Measurements from ENCODE around the gene INHBC. TPM values are rescaled to one million over a fixed set of nuclear protein-coding genes. Genes with fewer than 3 reads are reported as not detected.

INHBC gene
- total RNA-seq, 1 experiment from 2014 or later, result 0.28 TPM

GRCh38 chr12:57465030-57465746, 30.6 kb downstream of the INHBC start:
- Histone ChIP-seq H3K9me3 (replicated peaks) (no peaks in the 10 kb centered on the region), H3K27me3 (no peaks in the 10 kb centered on the region), H3K36me3 (peaks cover 44% of the 10 kb centered on the region), H3K4me1 (peaks cover 20% of the 10 kb centered on the region), H3K27ac (no peak overlapping the region), H3K4me3 (no peak overlapping the region)
- no peak for DNase-seq

GRCh38 chr12:57465747-57466505, 31.3 kb downstream of the INHBC start:
- H3K9me3 ChIP-seq (replicated peaks), result no peaks in the 10 kb centered on the region
- H3K36me3 ChIP-seq, result peaks cover 51% of the 10 kb centered on the region
- peaks cover 20% of the 10 kb centered on the region for H3K4me1 ChIP-seq
- H3K4me3 ChIP-seq, result no peak overlapping the region
- H3K27me3 ChIP-seq, result no peaks in the 10 kb centered on the region
- H3K27ac ChIP-seq, result no peak overlapping the region
- DNase-seq, result peak in 1 of 2 experiments; percentile 73

DNA sequence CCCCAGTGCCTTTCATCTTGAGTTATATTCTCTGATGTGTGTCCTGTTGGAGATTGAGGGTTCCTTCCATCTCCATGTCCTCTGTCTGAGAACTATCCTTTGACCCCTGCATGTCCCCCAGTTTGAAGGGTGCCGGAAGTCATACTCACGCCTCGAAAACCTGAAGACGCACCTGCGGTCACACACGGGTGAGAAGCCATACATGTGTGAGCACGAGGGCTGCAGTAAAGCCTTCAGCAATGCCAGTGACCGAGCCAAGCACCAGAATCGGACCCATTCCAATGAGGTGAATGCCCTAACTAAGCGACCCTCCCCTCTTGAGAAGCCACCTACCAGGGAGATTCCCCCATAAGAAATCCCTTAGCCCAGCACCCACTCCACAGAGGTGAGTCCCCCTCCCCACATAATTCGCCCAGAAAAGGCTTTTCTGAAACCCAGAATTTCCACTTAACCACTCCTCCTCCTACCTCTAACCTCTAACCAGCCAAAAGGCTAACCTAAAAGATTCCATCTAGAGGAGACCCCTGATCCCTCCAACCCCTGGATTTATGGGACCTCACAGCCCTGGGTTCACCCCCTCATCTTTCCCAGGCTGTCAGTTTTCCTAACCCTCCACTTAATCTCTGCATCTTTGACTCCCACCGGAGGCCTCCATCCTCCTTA, 32.8 kb downstream of the INHBC start:
- Histone ChIP-seq H3K27me3 (no peaks in the 10 kb centered on the region), H3K27ac (no peak overlapping the region), H3K4me1 (peaks cover 20% of the 10 kb centered on the region), H3K36me3 (peaks cover 52% of the 10 kb centered on the region), H3K4me3 (no peak overlapping the region), H3K9me3 (replicated peaks) (no peaks in the 10 kb centered on the region)
- DNase-seq, result no peak

DNA sequence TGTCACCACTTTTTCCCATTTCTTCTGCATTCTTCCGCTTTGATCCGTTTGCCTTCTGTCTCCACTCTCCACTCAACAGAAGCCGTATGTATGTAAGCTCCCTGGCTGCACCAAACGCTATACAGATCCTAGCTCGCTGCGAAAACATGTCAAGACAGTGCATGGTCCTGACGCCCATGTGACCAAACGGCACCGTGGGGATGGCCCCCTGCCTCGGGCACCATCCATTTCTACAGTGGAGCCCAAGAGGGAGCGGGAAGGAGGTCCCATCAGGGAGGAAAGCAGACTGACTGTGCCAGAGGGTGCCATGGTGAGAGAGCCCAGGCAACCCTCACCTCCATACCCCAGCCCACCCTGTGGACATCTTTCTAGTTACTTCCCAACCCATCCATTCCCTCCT, 33.3 kb downstream of the INHBC start:
- Histone ChIP-seq H3K36me3 (peaks cover 52% of the 10 kb centered on the region), H3K9me3 (replicated peaks) (no peaks in the 10 kb centered on the region), H3K4me1 (peaks cover 15% of the 10 kb centered on the region), H3K27me3 (no peaks in the 10 kb centered on the region), H3K27ac (no peak overlapping the region), H3K4me3 (no peak overlapping the region)
- no peak for DNase-seq

GRCh38 chr12:57469296-57470164, 34.9 kb downstream of the INHBC start:
- no peak for DNase-seq
- Histone ChIP-seq H3K4me3 (no peak overlapping the region), H3K36me3 (peaks cover 51% of the 10 kb centered on the region), H3K27me3 (no peaks in the 10 kb centered on the region), H3K9me3 (replicated peaks) (no peaks in the 10 kb centered on the region), H3K4me1 (no peaks in the 10 kb centered on the region), H3K27ac (no peak overlapping the region)

DNA sequence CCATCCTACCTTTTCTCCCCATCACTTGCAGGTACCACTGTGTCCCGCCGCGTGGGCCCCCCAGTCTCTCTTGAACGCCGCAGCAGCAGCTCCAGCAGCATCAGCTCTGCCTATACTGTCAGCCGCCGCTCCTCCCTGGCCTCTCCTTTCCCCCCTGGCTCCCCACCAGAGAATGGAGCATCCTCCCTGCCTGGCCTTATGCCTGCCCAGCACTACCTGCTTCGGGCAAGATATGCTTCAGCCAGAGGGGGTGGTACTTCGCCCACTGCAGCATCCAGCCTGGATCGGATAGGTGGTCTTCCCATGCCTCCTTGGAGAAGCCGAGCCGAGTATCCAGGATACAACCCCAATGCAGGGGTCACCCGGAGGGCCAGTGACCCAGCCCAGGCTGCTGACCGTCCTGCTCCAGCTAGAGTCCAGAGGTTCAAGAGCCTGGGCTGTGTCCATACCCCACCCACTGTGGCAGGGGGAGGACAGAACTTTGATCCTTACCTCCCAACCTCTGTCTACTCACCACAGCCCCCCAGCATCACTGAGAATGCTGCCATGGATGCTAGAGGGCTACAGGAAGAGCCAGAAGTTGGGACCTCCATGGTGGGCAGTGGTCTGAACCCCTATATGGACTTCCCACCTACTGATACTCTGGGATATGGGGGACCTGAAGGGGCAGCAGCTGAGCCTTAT, 35.8 kb downstream of the INHBC start:
- Histone ChIP-seq H3K4me3 (no peak overlapping the region), H3K27me3 (no peaks in the 10 kb centered on the region), H3K9me3 (replicated peaks) (no peaks in the 10 kb centered on the region), H3K36me3 (peaks cover 44% of the 10 kb centered on the region), H3K4me1 (no peaks in the 10 kb centered on the region), H3K27ac (no peak overlapping the region)
- no peak for DNase-seq

DNA sequence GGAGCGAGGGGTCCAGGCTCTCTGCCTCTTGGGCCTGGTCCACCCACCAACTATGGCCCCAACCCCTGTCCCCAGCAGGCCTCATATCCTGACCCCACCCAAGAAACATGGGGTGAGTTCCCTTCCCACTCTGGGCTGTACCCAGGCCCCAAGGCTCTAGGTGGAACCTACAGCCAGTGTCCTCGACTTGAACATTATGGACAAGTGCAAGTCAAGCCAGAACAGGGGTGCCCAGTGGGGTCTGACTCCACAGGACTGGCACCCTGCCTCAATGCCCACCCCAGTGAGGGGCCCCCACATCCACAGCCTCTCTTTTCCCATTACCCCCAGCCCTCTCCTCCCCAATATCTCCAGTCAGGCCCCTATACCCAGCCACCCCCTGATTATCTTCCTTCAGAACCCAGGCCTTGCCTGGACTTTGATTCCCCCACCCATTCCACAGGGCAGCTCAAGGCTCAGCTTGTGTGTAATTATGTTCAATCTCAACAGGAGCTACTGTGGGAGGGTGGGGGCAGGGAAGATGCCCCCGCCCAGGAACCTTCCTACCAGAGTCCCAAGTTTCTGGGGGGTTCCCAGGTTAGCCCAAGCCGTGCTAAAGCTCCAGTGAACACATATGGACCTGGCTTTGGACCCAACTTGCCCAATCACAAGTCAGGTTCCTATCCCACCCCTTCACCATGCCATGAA, 36.5 kb downstream of the INHBC start:
- Histone ChIP-seq H3K4me3 (no peak overlapping the region), H3K27ac (no peak overlapping the region), H3K36me3 (peaks cover 39% of the 10 kb centered on the region), H3K9me3 (replicated peaks) (no peaks in the 10 kb centered on the region), H3K27me3 (no peaks in the 10 kb centered on the region), H3K4me1 (no peaks in the 10 kb centered on the region)
- no peak for DNase-seq

DNA sequence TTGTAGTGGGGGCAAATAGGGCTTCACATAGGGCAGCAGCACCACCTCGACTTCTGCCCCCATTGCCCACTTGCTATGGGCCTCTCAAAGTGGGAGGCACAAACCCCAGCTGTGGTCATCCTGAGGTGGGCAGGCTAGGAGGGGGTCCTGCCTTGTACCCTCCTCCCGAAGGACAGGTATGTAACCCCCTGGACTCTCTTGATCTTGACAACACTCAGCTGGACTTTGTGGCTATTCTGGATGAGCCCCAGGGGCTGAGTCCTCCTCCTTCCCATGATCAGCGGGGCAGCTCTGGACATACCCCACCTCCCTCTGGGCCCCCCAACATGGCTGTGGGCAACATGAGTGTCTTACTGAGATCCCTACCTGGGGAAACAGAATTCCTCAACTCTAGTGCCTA, 37.1 kb downstream of the INHBC start:
- H3K4me3 ChIP-seq, result no peak overlapping the region
- no peaks in the 10 kb centered on the region for H3K9me3 ChIP-seq (replicated peaks)
- no peaks in the 10 kb centered on the region for H3K27me3 ChIP-seq
- no peaks in the 10 kb centered on the region for H3K4me1 ChIP-seq
- peaks cover 34% of the 10 kb centered on the region for H3K36me3 ChIP-seq
- DNase-seq, result no peak
- no peak overlapping the region for H3K27ac ChIP-seq

DNA sequence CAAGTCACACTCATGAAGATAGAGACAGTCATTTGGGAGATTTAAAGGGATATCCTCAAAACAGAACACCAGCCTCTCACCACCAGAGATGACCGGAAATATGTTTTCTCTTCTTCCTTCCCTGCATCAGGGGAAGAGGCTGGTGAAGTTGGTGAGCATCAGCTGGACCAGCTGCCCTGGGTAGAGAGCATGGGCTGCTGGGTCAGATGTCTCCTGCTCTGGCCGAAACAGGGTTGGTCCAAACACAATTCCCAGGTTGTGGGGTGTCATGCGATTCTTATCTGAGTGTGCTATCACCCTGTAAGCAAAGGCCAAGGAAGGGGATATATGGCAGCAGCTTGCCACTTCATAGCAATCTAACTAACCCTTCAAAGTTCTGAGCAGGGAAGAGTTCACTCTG, 37.8 kb downstream of the INHBC start:
- H3K4me3 ChIP-seq, result no peak overlapping the region
- no peaks in the 10 kb centered on the region for H3K27me3 ChIP-seq
- peaks cover 29% of the 10 kb centered on the region for H3K36me3 ChIP-seq
- no peak for DNase-seq
- H3K9me3 ChIP-seq (replicated peaks), result no peaks in the 10 kb centered on the region
- peaks cover 3% of the 10 kb centered on the region for H3K4me1 ChIP-seq
- no peak overlapping the region for H3K27ac ChIP-seq

DNA sequence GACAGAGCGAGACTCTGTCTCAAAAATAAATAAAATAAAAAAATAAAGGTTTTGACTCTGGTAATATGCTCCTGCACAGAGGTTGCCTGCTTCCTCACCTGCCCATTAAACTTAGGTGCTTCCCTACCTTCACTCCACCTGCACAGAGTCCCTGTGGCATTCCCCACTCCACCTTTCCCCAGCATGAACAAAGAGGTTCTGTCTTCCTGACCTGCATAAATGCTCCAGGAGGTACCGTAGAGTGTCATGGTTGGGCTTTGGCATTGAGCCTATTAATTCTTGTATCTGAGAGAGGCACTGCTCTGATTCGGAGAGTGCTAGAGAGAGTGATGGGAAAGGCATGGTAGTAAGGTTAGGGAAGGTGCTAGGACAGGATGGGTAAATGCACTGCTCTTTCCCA, 38.8 kb downstream of the INHBC start:
- no peak for DNase-seq
- peaks cover 23% of the 10 kb centered on the region for H3K36me3 ChIP-seq
- H3K27ac ChIP-seq, result no peak overlapping the region
- H3K27me3 ChIP-seq, result no peaks in the 10 kb centered on the region
- peaks cover 13% of the 10 kb centered on the region for H3K4me1 ChIP-seq
- H3K9me3 ChIP-seq (replicated peaks), result no peaks in the 10 kb centered on the region
- H3K4me3 ChIP-seq, result no peak overlapping the region

DNA sequence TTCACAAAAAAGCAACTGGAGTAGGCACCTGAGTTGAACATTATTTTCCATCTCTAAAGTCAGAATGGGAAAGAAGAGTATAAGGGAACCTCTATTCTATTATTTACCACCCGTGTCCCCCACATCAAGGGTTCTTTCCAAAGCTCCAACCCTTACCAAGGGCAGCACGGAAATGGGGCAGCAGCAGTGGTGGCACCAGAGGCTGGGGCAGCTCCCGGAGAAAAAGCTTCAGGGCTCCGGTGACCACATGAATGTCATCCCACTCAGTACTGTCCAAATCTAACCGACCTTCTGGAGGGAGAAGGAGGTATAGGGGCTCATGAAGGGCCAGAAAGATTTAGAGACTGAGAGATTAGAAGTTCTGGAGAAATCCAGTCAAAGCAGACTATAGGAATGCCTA, 39.3 kb downstream of the INHBC start:
- Histone ChIP-seq H3K4me1 (peaks cover 18% of the 10 kb centered on the region), H3K9me3 (replicated peaks) (no peaks in the 10 kb centered on the region), H3K36me3 (peaks cover 21% of the 10 kb centered on the region), H3K4me3 (no peak overlapping the region), H3K27ac (no peak overlapping the region), H3K27me3 (no peaks in the 10 kb centered on the region)
- DNase-seq, result no peak

DNA sequence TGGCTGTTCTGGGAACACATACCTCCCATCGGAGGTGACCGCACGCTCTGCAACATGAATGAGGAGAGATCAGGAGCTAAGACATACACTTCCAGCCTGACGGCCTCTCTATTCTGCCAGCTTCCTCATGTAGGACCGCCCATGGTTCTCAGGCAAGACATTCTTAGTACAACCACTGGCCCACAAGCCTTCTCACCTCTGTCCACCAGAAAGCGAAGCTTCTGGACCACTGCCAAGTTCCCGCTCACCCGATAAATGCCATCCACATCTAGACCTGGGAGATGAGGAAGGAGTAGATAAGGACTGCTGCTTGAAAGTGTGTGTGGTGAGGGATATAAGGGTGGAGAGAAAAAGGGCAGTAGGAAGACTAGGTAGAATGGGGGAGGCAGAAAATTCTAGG, 39.8 kb downstream of the INHBC start:
- Histone ChIP-seq H3K27me3 (no peaks in the 10 kb centered on the region), H3K4me1 (peaks cover 23% of the 10 kb centered on the region), H3K9me3 (replicated peaks) (no peaks in the 10 kb centered on the region), H3K4me3 (no peak overlapping the region), H3K36me3 (peaks cover 16% of the 10 kb centered on the region), H3K27ac (no peak overlapping the region)
- DNase-seq, result no peak

DNA sequence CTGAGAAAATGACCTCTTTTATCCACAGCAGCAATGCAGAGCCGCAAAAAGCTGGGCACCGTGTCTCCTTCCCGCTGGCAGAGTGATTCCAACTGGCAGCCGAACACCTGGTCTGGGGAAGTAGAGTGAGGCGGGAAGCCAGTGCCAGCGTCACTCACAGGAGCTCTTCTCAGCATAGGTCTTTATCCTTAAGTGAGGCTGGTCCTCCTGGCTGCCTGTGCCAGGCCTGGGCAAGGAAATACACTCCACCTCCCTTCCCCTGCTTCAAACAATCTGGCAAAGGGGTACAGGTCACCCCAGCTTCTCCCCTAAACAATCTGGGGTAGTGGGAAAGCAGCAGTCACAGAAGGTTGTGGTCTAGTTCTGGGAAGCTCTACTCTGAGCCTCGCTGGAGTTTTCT, 40.3 kb downstream of the INHBC start:
- Histone ChIP-seq H3K36me3 (peaks cover 12% of the 10 kb centered on the region), H3K27me3 (no peaks in the 10 kb centered on the region), H3K4me3 (no peak overlapping the region), H3K4me1 (peaks cover 28% of the 10 kb centered on the region), H3K9me3 (replicated peaks) (no peaks in the 10 kb centered on the region), H3K27ac (no peak overlapping the region)
- DNase-seq, result no peak

All from SJCRH30 (cell line).